Hematopoietic multipotent progenitor cell (in vitro differentiated cells): ENCODE results near the gene CALHM4. TPM values are rescaled to one million over a fixed set of nuclear protein-coding genes. Genes with fewer than 3 reads are reported as not detected.
"Not testable (repeated sequence)": the region's sequence is repeated elsewhere in the genome, so short reads cannot be mapped to it uniquely, and the experiment has no call there.

ENCODE experiments used
- DNase-seq, 3 donors: peaks; one replicate each; pipeline ENCODE4 v3.0.0-alpha.2; 2011 to 2015; ENCODE audit warnings: low read depth in 2 of 3, low spot score in 2 of 3
- total RNA-seq: library from RNA; depleted of rRNA; stranded (reverse); fragments of >200 nt; gene quantifications from one replicate; pipeline ENCODE4 v1.2.3, GENCODE V29; 2012

Gene CALHM4
- total RNA-seq, 1 donor, result not detected

DNA sequence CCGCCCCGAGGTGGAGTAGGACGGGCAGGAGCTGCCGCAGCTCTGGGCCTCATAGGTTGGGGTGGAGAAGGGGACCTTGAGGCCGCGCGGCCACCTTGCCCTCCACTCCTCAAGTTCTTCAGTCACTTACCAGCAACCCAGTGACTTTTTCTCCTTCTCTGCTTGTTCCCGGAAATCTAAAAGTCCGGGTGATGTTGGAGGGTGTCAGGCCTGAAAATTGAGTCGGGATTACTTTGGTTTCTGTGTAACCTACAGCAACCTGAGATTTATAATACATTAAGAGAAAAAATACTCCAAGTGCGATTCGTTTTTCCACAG, 18.1 kb downstream of the CALHM4 start:
- DNase-seq, result no peak

DNA sequence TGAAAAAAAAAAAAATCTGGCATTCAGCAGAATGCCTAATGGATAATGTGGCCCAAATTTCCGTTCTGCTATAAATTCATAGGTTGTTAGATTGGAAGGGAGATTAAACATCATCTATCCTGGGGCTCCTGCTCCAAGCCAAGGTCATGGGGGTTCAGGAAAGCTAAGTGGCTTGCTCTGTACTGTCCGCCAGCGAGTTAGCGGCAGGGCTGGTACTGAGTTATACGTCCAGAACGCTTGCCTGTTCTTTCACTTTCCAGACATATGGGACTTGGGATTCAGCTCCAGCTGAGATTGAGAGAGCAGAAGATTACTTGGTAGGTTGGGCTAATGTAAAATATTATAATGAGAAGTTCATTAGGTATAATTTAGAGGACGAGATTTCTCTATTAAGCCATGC, 18.6 kb downstream of the CALHM4 start:
- DNase-seq, result peak in 2 of 3 donors; percentile 11 to 20

DNA sequence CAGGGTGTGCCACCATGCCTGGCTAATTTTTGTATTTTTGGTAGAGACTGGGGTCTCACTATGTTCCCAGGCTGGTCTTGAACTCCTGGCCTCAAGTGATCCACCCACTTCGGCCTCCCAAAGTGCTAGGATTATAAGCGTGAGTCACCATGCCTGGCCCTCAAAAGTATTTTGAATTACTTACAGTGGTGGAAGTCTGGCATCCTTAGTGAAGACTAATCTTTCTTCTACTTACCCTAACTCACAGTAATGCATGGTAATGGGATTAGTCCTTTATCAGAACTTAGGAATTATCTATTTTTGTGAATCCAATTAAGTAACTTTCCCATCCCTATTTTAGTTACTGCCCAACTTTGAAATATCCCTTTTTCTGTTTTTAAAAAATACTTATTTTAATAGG, 21.7 kb downstream of the CALHM4 start:
- no peak for DNase-seq

DNA sequence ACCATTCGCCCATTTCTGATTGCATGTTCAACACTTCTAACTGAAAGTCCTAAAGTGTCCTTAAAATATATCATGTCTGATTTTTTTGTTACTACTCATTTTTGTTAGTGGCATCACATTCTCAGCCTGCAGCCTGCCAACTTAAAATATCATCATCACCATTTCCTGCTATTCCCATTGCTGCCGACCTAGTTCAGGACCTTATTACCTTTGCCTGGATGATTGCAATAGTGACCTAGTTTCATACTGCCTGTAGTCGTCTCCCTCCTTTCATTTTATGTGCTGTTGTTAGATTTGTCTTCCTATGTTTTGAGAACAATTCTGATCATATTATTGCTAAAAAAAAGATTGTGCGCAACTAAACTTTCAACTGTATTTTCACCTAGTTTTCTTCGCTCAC, 23.9 kb downstream of the CALHM4 start:
- DNase-seq, result no peak

DNA sequence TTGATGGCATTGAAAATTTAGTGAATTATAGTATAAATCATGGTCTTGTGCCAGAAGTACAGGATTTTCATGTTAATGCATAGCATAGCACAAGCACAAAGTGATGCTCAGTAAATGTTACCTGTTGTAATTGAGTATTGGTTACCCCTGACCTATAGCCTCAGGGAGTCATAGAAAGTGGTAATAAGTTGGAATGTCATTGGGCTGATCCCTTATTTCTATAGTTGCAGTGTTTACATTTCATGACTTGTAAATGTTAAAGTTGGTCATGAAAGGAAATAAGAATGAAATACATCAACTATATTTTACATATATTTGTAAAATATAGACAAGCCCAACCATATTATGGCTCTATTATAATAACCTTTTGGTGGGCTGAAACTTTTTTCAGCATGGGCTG, 24.8 kb downstream of the CALHM4 start:
- DNase-seq, result no peak

DNA sequence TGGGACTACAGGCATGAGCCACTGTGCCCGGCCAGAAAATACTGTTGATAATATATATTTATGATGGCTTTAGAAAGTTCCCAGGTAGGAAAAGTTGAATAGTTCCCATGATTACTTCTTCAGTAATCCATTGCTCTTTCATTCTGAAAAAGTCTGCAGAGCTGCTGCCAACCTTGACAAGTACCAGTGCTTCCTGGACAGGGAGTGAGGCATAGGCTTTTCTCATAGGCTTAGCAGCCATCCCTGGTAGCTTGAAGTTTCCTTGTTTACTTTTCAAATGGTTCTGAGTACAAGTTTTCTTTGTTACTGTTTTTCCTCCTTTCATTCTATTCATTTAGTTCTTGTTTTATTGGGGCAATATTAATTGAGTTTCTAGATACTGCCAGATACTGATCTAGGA, 25.6 kb downstream of the CALHM4 start:
- DNase-seq, result no peak

DNA sequence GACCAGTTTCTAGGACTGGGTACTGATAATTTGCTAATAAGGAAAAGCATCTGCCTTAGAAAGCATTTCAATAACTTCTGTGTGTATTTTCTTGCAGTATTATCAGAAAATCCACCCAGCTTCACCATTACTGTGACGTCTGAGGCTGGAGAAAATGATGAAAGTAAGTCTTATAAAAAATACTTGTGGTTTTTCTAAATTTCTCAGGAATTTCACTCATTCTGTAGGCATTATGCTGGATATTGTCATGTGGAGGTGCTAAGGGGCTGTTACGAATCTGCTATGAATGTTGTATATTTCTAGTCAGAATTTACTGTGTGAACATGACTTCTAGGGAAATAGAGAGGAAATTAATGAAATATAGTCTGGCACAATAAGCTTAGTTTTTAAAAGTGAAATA, 26.6 kb downstream of the CALHM4 start:
- no peak for DNase-seq

- no peak for DNase-seq
These were observed 32.7 kb downstream of the CALHM4 start for GRCh38 chr6:116586276-116586675.

DNA sequence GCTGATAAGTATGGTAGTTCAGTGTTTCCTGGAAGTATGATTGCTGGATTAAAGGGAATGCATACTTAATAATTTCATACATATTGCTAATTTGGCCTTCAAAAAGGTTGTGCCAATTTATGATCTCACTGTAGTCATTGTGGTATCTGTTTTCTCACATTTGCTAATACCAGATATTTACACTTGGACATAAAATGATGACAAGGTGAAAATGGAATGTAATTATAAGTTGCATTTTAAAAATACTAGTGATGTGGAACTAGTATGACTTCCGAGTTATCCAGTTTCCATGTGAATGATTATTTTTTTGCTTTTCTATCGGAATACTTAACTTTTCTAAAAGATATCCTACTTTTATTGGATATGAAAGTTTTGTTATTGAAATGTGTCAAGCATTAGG, 33.2 kb downstream of the CALHM4 start:
- DNase-seq, result no peak

- DNase-seq, result no peak
These were observed 41.7 kb downstream of the CALHM4 start for GRCh38 chr6:116595247-116595646.

DNA sequence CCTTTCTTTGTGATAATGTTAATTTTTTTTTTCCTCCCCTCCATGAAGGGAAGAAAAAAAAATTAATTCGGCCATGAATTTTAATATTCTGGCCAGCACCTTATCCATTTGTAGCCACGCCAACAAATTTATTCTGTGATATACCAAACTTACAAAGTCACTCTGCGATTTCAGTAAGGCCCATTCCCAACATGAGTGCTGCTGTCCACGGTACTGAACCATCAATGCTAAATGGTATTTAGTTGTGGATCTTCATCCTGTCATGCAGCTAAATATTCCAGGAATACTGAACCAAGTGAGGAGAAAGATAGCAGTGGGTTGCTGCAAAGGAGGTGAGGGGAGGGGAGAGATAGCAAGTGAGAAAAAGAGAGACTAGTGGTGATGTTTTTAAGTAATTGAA, 43.3 kb downstream of the CALHM4 start:
- DNase-seq, result peak in 1 of 3 donors; percentile 18

DNA sequence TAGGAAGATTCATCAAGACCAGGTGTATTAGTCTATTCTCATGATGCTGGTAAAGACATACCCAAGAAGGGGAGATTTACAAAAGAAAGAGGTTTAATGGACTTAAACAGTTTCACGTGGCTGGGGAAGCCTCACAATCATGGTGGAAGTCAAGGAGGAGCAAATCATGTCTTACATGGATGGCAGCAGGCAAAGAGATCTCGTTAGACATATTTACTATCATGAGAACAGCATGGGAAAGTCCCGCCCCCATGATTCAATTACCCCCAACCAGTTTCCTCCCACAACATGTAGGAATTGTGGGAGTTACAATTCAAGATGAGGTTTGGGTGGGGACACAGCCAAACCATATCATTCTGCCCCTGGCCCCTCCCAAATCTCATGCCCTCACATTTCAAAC, 50.4 kb downstream of the CALHM4 start:
- not testable (repeated sequence) for DNase-seq

- DNase-seq, result not testable (repeated sequence)
These were observed 51.3 kb downstream of the CALHM4 start for GRCh38 chr6:116604868-116605267.

DNA sequence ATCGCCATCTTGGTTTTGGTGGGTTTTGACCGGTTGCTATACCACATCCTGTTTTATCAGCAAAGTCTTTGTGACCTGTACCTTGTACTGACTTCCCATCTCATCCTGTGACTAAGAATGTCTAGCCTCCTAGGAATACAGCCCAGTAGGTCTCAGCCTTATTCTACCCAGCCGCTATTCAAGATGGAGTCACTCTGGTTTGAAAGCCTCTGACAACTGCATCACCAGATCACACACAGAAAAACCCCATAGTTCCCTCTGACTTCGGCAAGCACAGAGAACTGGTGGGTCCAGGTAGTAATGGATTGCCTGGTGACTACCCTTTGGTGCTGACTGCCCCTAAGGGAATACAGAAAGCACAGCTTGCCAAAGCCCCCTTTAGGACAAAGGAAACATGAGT, 52.4 kb downstream of the CALHM4 start:
- DNase-seq, result no peak

Other genes starting within 250 kb of the CALHM4 start
- gene DSE, start 182.8 kb upstream of the CALHM4 start, total RNA-seq, result 35.8 TPM
- gene CALHM6, start 92.4 kb upstream of the CALHM4 start, total RNA-seq, result 77.8 TPM
- gene CALHM5, start 42.1 kb upstream of the CALHM4 start, total RNA-seq, result under 0.01 TPM
- gene TRAPPC3L, start 8.1 kb upstream of the CALHM4 start, total RNA-seq, result not detected
- gene RWDD1, start 17.8 kb downstream of the CALHM4 start, total RNA-seq, result 16.2 TPM
- gene RSPH4A, start 62.7 kb downstream of the CALHM4 start, total RNA-seq, result 1.3 TPM
- gene ZUP1, start 115.0 kb downstream of the CALHM4 start, total RNA-seq, result 4.6 TPM
- 6.2 TPM for gene KPNA5, start 127.5 kb downstream of the CALHM4 start, total RNA-seq
- not detected for gene FAM162B, start 212.0 kb downstream of the CALHM4 start, total RNA-seq